ENCODE data around the gene DEFB123. TPM values are rescaled to one million over a fixed set of nuclear protein-coding genes. Genes with fewer than 3 reads are reported as not detected.
"Not testable (repeated sequence)": the region's sequence is repeated elsewhere in the genome, so short reads cannot be mapped to it uniquely, and the experiment has no call there.

DEFB123 gene
- total RNA-seq, 1 donor from 2014 or later: not detected

DNA sequence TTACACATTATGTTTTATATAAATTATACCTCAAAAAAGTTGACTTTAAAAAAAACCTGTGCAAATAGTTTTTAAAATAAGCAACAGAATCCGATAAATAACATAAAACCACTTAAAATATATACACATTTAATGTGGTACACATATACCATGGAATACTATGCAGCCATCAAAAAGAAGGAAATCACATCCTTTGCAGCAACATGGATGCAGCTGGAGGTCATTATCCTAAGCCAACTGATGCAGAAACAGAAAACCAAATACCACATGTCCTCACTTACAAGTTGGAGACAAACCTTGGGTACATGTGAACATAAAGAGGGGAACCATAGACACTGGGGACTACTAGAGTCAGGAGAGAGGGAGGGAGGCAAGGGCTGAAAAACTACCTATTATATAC lies 30.4 kb upstream of the DEFB123 start:
- no peaks in the 10 kb centered on the region for H3K36me3 Mint-ChIP-seq
- TF ChIP-seq, protein P1, sequence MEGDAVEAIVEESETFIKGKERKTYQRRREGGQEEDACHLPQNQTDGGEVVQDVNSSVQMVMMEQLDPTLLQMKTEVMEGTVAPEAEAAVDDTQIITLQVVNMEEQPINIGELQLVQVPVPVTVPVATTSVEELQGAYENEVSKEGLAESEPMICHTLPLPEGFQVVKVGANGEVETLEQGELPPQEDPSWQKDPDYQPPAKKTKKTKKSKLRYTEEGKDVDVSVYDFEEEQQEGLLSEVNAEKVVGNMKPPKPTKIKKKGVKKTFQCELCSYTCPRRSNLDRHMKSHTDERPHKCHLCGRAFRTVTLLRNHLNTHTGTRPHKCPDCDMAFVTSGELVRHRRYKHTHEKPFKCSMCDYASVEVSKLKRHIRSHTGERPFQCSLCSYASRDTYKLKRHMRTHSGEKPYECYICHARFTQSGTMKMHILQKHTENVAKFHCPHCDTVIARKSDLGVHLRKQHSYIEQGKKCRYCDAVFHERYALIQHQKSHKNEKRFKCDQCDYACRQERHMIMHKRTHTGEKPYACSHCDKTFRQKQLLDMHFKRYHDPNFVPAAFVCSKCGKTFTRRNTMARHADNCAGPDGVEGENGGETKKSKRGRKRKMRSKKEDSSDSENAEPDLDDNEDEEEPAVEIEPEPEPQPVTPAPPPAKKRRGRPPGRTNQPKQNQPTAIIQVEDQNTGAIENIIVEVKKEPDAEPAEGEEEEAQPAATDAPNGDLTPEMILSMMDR (conservative IDR thresholded peaks at IDR 0.05): no peak
- no peaks in the 10 kb centered on the region for H3K4me1 Mint-ChIP-seq (ENCODE audit: unreplicated experiment)
- no peaks in the 10 kb centered on the region for H3K27me3 Mint-ChIP-seq
- peaks cover 14% of the 10 kb centered on the region for H3K9me3 Mint-ChIP-seq
- no peak overlapping the region for H3K27ac Mint-ChIP-seq
- no peak overlapping the region for H3K4me3 Mint-ChIP-seq
- no peak for DNase-seq (ENCODE audit: extremely low spot score, unreplicated experiment)

DNA sequence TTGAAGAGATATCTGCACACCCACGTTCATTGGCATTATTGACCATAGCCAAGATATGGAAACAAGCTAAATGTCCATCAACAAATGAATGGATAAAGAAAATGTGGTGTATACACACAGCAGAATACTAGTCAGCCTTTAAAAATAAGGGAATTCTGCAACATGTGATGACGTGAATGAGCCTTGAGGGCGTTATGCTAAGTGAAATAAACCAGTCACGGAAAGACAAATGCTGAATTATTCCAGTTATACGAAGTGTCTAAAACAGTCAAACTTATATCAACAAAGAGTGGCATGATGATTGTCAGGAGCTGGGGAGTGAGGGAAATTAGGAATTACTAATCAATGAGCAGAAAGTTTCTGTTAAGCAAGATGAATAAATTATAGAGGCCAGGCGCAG lies 26.1 kb upstream of the DEFB123 start:
- Mint-ChIP-seq H3K27ac (no peak overlapping the region), H3K27me3 (no peaks in the 10 kb centered on the region), H3K4me3 (no peak overlapping the region), H3K36me3 (no peaks in the 10 kb centered on the region), H3K9me3 (peaks cover 10% of the 10 kb centered on the region), H3K4me1 (ENCODE audit: unreplicated experiment) (no peaks in the 10 kb centered on the region)
- TF ChIP-seq, protein P1 (conservative IDR thresholded peaks at IDR 0.05): no peak
- no peak for DNase-seq (ENCODE audit: extremely low spot score, unreplicated experiment)

DNA sequence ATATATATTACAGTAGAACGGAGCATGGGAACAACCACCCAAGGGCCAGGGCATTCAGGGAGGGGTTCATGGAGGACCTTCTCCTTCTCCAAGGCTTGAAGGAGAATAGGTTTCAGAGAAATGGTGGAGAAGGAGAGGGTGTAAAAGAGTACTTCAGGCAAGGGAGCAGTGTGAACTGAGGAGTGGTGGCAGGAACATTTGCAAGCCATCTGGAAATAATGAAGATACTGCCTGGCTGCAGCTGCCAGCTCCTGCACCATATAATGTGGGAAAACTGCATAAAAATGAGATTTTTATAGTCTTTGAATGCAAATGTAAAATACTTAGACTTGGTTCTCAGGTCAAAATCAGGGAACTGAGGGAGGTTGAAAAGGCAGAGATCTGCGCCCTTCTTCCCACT lies 24.8 kb upstream of the DEFB123 start:
- Mint-ChIP-seq H3K4me1 (ENCODE audit: unreplicated experiment) (no peaks in the 10 kb centered on the region), H3K27me3 (no peaks in the 10 kb centered on the region), H3K4me3 (no peak overlapping the region), H3K36me3 (no peaks in the 10 kb centered on the region), H3K27ac (no peak overlapping the region), H3K9me3 (peaks cover 10% of the 10 kb centered on the region)
- DNase-seq (ENCODE audit: extremely low spot score, unreplicated experiment): no peak
- TF ChIP-seq, protein P1 (conservative IDR thresholded peaks at IDR 0.05): no peak

DNA sequence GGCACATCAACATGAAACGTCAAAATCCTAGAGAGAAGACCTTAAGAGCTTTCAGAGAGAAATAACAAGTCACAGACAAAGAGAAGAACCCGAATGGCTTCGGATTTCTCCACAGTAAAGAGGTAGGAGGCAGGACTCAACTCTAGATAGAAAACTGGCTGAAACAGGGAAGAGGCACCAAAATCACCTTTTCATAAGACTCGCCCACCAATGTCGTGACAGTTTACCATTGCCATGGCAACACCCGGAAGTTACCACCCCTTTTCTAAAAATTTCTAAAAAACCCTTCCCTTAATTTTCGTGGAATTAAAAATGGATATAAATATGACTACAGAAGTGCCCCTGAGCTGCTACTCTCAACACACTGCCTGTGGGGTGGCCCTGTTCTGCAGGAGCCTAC lies 22.1 kb upstream of the DEFB123 start:
- Mint-ChIP-seq H3K4me3 (no peak overlapping the region), H3K27ac (no peak overlapping the region), H3K4me1 (ENCODE audit: unreplicated experiment) (no peaks in the 10 kb centered on the region), H3K36me3 (no peaks in the 10 kb centered on the region), H3K27me3 (no peaks in the 10 kb centered on the region), H3K9me3 (peaks cover 10% of the 10 kb centered on the region)
- DNase-seq (ENCODE audit: extremely low spot score, unreplicated experiment): no peak
- TF ChIP-seq, protein P1 (conservative IDR thresholded peaks at IDR 0.05): no peak

DNA sequence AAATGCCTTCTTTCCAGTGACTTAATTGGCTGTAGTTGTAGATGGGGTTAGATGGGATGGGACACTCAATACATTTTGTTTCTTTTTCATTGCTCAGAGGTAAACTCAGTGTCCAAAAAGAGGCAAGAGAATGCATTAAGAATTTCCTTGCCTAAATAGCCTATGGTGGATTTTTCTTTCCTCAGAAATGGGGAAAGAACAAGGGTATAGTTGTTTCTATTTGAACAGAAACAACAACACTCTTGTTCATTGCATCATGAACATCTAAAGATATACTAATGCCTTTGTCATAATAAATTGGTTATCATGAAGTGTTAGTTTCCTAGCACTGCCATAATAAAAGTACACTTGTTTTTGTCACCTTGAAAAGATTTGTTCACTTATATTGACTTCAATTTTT lies 14.6 kb upstream of the DEFB123 start:
- Mint-ChIP-seq H3K4me1 (ENCODE audit: unreplicated experiment) (no peaks in the 10 kb centered on the region), H3K9me3 (no peaks in the 10 kb centered on the region), H3K4me3 (no peak overlapping the region), H3K27me3 (no peaks in the 10 kb centered on the region), H3K36me3 (no peaks in the 10 kb centered on the region), H3K27ac (no peak overlapping the region)
- DNase-seq (ENCODE audit: extremely low spot score, unreplicated experiment): no peak
- TF ChIP-seq, protein P1 (conservative IDR thresholded peaks at IDR 0.05): no peak

DNA sequence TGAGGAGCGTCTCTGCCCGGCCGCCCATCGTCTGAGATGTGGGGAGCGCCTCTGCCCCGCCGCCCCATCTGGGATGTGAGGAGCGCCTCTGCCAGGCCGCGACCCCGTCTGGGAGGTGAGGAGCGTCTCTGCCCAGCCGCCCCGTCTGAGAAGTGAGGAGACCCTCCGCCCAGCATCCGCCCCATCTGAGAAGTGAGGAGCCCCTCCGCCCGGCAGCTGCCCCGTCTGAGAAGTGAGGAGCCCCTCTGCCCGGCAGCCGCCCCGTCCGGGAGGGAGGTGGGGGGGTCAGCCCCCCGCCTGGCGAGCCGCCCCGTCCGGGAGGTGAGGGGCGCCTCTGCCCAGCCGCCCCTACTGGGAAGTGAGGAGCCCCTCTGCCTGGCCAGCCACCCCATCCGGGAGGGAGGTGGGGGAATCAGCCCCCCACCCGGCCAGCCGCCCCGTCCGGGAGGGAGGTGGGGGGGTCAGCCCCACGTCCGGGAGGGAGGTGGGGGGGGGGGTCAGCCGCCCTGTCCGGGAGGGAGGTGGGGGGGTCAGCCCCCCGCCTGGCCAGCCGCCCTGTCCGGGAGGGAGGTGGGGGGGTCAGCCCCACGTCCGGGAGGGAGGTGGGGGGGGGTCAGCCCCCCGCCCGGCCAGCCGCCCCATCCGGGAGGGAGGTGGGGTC lies 13.4 kb upstream of the DEFB123 start:
- DNase-seq (ENCODE audit: extremely low spot score, unreplicated experiment); H3K9me3 Mint-ChIP-seq; H3K4me3 Mint-ChIP-seq; H3K27me3 Mint-ChIP-seq; H3K36me3 Mint-ChIP-seq; H3K4me1 Mint-ChIP-seq (ENCODE audit: unreplicated experiment); H3K27ac Mint-ChIP-seq: not testable (repeated sequence)

DNA sequence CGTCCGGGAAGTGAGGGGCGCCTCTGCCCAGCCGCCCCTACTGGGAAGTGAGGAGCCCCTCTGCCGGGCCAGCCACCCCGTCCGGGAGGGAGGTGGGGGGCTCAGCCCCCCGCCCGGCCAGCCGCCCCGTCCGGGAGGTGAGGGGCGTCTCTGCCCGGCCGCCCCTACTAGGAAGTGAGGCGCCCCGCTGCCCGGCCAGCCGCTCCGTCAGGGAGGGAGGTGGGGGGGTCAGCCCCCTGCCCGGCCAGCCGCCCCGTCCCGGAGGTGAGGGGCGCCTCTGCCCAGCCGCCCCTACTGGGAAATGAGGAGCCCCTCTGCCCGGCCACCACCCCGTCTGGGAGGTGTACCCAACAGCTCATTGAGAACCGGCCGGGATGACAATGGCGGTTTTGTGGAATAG lies 12.9 kb upstream of the DEFB123 start:
- not testable (repeated sequence) for H3K4me1 Mint-ChIP-seq (ENCODE audit: unreplicated experiment); H3K27me3 Mint-ChIP-seq; H3K4me3 Mint-ChIP-seq; H3K27ac Mint-ChIP-seq; H3K36me3 Mint-ChIP-seq; H3K9me3 Mint-ChIP-seq; DNase-seq (ENCODE audit: extremely low spot score, unreplicated experiment)

Data from type B pancreatic cell (in vitro differentiated cells).